Measurements from ENCODE around the gene POLR2F. TPM values are rescaled to one million over a fixed set of nuclear protein-coding genes. Genes with fewer than 3 reads are reported as not detected.
"Not testable (repeated sequence)": the region's sequence is repeated elsewhere in the genome, so short reads cannot be mapped to it uniquely, and the experiment has no call there.

POLR2F gene
- total RNA-seq, 1 donor from 2014 or later: 52.6 TPM

DNA sequence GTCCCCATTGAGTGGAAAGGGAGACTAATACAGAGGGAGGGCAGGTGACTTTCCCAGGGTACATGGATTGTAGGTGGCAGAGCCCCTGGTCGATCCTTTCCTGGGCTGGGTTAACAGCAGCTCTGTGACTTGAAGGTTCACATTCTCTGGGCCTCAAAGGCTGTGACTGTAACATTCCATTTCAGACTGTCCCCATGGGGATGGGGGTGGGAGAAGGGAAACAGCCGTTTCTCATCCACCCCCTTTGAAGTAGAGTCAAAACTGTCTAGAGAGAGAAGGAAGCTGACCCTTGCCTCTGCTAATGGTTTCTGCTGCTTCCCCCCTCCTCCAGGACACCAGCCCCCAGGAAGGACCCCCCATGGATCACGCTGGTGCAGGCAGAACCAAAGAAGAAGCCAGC lies 28.2 kb upstream of the POLR2F start:
- DNase-seq (ENCODE audit: low read depth in 2 of 2): no peak

DNA sequence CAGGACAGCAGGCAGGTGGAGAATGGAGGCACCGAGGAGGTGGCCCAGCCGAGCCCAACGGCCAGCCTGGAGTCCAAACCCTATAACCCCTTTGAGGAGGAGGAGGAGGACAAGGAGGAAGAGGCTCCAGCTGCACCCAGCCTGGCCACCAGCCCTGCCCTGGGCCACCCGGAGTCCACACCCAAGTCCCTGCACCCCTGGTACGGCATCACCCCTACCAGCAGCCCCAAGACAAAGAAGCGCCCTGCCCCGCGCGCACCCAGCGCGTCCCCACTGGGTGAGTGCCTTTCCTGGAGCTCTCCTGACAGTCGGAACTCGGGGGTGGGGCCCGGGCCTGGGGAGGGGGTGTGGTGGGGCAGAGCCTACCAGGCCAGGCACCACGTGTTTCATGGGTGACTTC lies 27.7 kb upstream of the POLR2F start:
- no peak for DNase-seq (ENCODE audit: low read depth in 2 of 2)

- DNase-seq (ENCODE audit: low read depth in 2 of 2): no peak
These were observed 27.1 kb upstream of the POLR2F start for GRCh38 chr22:37926358-37926757.

DNA sequence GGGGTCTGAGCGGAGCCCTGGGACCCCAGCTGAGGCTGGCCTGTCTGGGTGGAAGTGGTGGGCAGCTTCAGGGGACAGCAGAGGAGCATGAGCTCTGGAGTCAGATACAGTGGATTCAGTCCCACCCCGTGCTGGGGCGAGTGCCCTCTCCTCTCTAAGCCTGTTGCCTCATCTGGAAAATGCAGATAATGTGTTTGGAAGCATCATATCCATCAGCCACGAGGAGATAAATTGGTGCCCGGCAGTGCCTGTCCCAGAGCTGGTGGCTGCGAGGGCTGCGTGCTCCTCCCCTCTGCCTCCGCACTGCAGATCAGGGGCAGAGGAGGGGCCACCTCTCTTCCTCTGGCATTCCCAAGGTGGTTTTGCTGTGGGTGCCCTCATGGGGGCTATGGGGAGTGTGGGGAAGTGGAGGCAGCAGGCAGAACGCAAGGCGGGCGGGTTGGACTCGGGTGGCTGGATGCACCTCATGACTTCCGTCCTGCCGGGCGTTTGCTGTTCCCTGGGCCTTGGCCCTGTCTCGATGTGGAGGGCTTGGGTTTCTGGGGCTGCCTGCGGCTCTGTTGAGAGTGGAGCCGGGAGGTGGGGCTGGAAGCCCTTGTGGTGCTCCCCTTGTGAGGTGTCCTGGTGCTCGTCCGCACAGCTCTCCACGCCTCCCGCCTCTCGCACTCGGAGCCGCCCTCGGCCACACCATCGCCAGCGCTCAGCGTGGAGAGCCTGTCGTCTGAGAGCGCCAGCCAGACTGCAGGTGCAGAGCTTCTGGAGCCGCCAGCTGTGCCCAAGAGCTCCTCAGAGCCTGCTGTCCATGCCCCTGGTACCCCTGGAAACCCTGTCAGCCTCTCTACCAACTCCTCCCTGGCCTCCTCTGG lies 26.5 kb upstream of the POLR2F start:
- no peak for DNase-seq (ENCODE audit: low read depth in 2 of 2)

- DNase-seq (ENCODE audit: low read depth in 2 of 2): no peak
These were observed 25.9 kb upstream of the POLR2F start for GRCh38 chr22:37927637-37927936.

DNA sequence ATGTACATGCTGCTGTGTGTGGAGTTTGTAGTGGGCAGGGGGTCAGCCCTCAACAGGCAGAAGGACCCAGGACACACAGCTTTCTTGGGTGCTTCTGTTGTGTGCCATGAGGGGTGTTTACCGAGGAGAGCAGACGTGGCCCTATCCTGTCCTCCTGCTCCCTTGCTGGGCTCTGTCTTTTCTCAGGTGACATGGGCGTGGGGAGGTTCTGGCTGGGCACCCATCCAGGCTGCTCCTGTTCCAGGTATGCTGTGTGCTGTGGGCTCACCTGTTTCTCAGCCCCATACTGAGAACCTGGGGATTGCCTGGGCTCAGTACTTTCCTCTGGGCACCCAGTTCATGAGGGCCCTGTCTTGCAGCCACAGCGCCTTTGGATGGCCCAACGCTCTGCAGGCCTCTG lies 24.1 kb upstream of the POLR2F start:
- no peak for DNase-seq (ENCODE audit: low read depth in 2 of 2)

GRCh38 chr22:37930270-37930951 lies 23.1 kb upstream of the POLR2F start:
- DNase-seq (ENCODE audit: low read depth in 2 of 2): peak; percentile 49 to 63

- DNase-seq (ENCODE audit: low read depth in 2 of 2): peak; percentile 25 to 29
These were observed 22.5 kb upstream of the POLR2F start for GRCh38 chr22:37930952-37931440.

- DNase-seq (ENCODE audit: low read depth in 2 of 2): no peak
These were observed 21.6 kb upstream of the POLR2F start for GRCh38 chr22:37931893-37932389.

DNA sequence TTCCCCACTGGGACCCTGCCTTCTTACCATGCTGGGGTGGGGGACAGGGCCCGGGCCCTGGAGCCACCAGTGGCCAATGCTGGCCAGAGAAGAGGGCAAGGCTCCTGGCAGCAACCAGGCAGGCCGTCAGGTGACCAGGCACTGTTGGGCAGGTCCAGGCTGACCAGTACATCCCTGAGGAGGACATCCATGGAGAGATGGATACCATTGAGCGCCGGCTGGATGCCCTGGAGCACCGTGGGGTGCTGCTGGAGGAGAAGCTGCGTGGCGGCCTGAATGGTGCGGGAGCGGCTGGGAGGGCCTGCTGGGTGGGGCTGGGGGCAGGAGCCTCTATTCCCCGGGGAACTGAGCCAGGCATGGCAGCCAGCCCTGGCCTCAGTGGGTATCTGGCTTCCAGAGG lies 21.1 kb upstream of the POLR2F start:
- DNase-seq (ENCODE audit: low read depth in 2 of 2): no peak

DNA sequence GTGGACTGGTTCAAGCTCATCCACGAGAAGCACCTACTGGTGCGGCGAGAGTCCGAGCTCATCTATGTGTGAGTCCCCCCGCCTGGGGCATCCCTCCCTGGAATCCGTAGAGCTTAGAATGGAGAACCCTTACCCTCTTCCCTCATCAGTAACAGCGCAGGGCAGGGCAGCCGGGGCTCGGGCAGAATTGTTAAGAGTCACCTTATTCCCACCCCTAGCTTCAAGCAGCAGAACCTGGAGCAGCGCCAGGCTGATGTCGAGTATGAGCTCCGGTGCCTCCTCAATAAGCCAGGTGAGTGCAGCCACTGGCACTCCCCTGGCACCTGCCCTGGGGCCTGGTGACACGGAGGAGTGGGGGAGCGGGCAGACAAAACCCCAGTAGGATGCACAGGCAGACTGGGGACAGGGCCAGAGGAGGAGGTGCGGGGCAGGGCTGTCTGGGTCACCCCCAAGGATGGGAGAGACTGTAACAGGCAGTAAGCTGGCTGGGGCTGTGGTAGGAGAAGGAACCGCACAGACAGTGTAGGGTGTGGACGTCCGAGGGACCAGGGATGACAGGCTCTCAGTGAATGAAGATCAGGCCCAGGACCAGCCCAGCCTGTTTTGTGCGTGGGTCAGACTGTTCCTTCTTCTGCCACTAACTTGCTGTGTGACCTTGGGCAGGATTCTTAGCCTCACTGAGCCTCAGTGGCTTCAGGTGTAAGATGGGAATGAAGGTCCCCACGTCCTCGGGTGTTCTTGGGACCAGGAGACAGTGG lies 20.5 kb upstream of the POLR2F start:
- DNase-seq (ENCODE audit: low read depth in 2 of 2): no peak

- peak; percentile 91 to 96 for DNase-seq (ENCODE audit: low read depth in 2 of 2)
These were observed 19.7 kb upstream of the POLR2F start for GRCh38 chr22:37933711-37934376.

GRCh38 chr22:37940698-37941376 lies 12.7 kb upstream of the POLR2F start:
- peak in 1 of 2 donors; percentile 57 for DNase-seq (ENCODE audit: low read depth in 2 of 2)

GRCh38 chr22:37942133-37942532 lies 11.4 kb upstream of the POLR2F start:
- no peak for DNase-seq (ENCODE audit: low read depth in 2 of 2)

GRCh38 chr22:37943136-37943824 lies 10.2 kb upstream of the POLR2F start:
- DNase-seq (ENCODE audit: low read depth in 2 of 2): no peak

- DNase-seq (ENCODE audit: low read depth in 2 of 2): no peak
These were observed 9.7 kb upstream of the POLR2F start for GRCh38 chr22:37943825-37944198.

DNA sequence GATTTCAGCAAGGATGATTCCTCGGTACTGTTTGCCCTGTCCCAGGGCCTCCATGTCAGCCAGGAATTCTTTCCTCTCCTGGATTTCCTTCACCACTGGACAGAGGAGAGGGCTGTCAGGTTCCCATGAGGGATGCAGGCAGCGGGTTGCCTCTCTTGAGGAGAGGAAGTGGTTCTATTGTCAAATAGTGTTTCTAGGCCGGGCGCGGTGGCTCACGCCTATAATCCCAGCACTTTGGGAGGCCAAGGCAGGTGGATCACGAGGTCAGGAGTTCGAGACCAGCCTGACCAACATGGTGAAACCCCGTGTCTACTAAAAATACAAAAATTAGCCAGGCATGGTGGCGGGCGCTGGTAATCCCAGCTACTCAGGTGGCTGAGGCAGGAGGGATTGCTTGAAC lies 9.1 kb upstream of the POLR2F start:
- DNase-seq (ENCODE audit: low read depth in 2 of 2): not testable (repeated sequence)

DNA sequence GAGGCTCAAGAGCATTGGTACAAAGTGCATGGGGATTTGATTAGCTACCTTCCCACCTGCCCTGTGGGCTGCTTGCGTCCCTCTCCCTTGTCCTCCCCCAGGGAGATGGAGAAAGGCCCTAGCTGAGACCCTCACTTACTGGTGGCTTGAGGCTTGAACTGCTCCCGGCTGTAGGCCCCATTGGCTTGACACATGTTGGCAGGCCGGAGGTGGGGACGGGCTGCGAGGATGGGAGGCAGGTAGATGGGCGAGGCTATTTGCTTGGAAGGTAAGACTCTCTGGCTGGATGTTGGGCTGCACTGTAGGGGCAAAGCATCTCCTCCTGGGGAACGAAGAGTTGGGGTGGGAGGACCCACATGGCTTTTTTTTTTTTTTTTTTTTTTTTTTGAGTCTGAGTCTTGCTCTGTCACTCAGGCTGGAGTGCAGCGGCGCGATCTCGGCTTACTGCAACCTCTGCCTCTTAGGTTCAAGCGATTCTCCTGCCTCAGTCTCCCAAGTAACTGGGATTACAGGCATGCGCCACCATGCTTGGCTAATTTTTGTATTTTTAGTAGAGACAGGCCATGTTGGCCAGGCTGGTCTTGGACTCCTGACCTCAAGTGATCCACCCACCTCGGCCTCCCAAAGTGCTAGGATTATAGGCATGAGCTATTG lies 6.2 kb upstream of the POLR2F start:
- DNase-seq (ENCODE audit: low read depth in 2 of 2): not testable (repeated sequence)

DNA sequence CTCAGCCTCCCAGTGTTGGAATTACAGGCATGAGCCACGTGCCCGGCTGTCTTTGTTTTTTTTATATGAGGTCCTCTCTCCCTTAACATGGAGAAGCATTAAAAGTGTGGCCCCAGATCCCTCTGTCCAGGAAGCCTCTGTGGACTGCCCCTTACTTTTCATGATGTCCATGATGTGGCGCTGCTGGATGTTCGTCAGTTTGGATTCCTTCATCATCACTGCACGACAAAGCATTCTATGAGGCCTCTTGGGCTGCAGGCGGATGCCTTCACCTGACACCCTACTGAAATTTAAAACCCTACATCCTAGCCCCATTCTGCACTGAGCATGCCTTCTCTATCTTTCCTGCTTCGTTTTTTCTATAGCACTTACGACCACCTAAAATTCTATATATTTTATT lies 2.2 kb upstream of the POLR2F start:
- DNase-seq (ENCODE audit: low read depth in 2 of 2): peak; percentile 23

DNA sequence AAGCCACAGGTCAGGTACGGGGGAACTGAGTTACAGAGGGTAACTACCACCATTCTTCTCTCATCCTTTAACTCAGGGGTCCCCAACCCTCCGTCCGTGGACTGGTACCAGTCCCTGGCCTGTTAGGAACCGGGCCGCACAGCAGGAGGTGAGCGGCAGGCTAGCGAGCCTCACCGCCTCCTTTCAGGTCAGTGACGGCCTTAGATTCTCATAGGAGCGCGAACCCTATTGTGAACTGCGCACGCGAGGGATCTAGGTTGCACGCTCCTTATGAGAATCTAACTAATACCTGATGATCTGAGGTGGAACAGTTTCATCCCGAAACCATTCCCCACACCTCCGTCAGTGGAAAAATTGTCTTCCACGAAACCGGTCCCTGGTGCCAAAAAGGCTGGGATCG lies 870 bp upstream of the POLR2F start:
- DNase-seq (ENCODE audit: low read depth in 2 of 2): not testable (repeated sequence)
